Breast epithelium (tissue), 4 donors: ENCODE measurements around the gene ATP6V0B. TPM values are rescaled to one million over a fixed set of nuclear protein-coding genes. Genes with fewer than 3 reads are reported as not detected.

Experiments used
- DNase-seq, 2 donors: peaks; one replicate each; pipeline ENCODE4 v3.0.0-alpha.2; 2019; ENCODE audit warnings: low spot score in 2 of 2
- H3K27ac ChIP-seq, 2 donors: fragments of 200-600 bp; sonication (generic) in 1 of 2; one replicate each; pipeline ENCODE4 v1.5.1; 2016 to 2019; ENCODE audit warnings: mild to moderate bottlenecking in 1 of 2
- H3K27me3 ChIP-seq, 2 donors: fragments of 200-600 bp; sonication (generic) in 1 of 2; one replicate each; pipeline versions ENCODE4 v1.5.1 to v1.6.0; 2017 to 2019; ENCODE audit warnings: control low read depth in 1 of 2, mild to moderate bottlenecking in 1 of 2
- H3K36me3 ChIP-seq: fragments of 200-600 bp; one replicate; pipeline ENCODE4 v1.5.1; 2019
- H3K4me1 ChIP-seq, 2 donors: fragments of 200-600 bp; sonication (generic); one replicate each; pipeline ENCODE4 v1.5.1; 2016 to 2019; ENCODE audit warnings: control low read depth in 1 of 2
- H3K4me3 ChIP-seq, 3 donors: fragments of 200-600 bp; sonication (generic); 1 replicate in 2 of 3; 2 replicates in 1 of 3; pipeline ENCODE4 v1.5.1; 2016 to 2019; ENCODE audit warnings: mild to moderate bottlenecking in 3 of 3, moderate library complexity in 2 of 3
- H3K9me3 ChIP-seq, 2 donors: fragments of 200-600 bp; sonication (generic) in 1 of 2; one replicate each; pipeline ENCODE4 v1.5.1; 2016 to 2019; ENCODE audit warnings: control low read depth in 1 of 2
- POLR2A ChIP-seq: fragments of 450-650 bp; IDR thresholded peaks from one replicate; pipeline ENCODE4 v1.6.1; 2016; ENCODE audit warnings: antibody characterized with exemption, mild to moderate bottlenecking, moderate library complexity
- POLR2AphosphoS5 ChIP-seq, 3 donors: sonication (generic); formaldehyde crosslinking; IDR thresholded peaks; one replicate each; pipeline ENCODE4 v1.6.1; 2017; ENCODE audit warnings: antibody characterized with exemption in 3 of 3
- intact Hi-C: fragments of 100-400 bp; cut with DNase I; formaldehyde crosslinking; loops from one replicate; pipeline ENCODE4 v1.15.1; 2023; ENCODE audit warnings: low total_unique reads
- total RNA-seq, 3 donors: library from RNA; depleted of rRNA; stranded (reverse); fragments of >200 nt; gene quantifications; one replicate each; pipeline ENCODE4 v1.1.0, GENCODE V29; 2016
- TF ChIP-seq, protein P1 (sequence below), 3 donors: fragments of 450-650 bp; IDR thresholded peaks; one replicate each; pipeline ENCODE4 v1.5.1; 2016 to 2017; ENCODE audit warnings: antibody characterized with exemption in 3 of 3, mild to moderate bottlenecking in 3 of 3, moderate library complexity in 3 of 3

The ATP6V0B gene
- total RNA-seq, 3 donors from 2014 or later, result 131 to 156 (median 155) TPM

DNA sequence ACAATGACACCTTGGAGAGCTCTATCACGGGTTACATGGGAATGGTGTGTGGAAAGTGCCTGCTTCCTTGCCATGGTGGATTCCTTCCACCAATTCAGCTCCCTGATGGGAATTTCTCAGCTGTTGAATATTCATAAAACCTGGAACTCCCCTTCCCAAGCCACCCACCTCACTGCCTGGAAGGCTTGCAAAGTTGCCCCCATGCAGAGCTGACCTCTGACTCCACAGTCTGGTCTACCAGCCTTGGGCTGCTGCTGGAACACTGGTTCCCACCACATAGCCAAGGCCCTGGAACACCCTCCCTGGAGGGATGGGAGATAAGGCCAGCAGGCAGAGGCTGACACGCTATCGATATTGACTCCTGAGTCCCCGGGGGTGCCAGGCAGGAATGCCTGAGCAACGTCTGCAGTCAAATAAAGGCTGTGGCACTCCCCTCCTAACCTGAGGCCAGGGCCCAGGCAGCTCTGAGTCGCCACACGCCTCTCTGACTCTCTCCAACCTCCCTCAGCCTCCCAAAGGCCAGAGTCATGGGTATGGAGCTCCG lies 25.4 kb downstream of the ATP6V0B start:
- Histone ChIP-seq H3K27ac (no peak overlapping the region), H3K36me3 (no peaks in the 10 kb centered on the region), H3K4me3 (no peak overlapping the region), H3K4me1 (no peaks in the 10 kb centered on the region), H3K27me3 (no peaks in the 10 kb centered on the region), H3K9me3 (no peaks in the 10 kb centered on the region)
- intact Hi-C loops, result no loop called here
- TF ChIP-seq POLR2A (no peak), POLR2AphosphoS5 (IDR thresholded peaks at IDR 0.05) (no peak)
- TF ChIP-seq, protein P1, sequence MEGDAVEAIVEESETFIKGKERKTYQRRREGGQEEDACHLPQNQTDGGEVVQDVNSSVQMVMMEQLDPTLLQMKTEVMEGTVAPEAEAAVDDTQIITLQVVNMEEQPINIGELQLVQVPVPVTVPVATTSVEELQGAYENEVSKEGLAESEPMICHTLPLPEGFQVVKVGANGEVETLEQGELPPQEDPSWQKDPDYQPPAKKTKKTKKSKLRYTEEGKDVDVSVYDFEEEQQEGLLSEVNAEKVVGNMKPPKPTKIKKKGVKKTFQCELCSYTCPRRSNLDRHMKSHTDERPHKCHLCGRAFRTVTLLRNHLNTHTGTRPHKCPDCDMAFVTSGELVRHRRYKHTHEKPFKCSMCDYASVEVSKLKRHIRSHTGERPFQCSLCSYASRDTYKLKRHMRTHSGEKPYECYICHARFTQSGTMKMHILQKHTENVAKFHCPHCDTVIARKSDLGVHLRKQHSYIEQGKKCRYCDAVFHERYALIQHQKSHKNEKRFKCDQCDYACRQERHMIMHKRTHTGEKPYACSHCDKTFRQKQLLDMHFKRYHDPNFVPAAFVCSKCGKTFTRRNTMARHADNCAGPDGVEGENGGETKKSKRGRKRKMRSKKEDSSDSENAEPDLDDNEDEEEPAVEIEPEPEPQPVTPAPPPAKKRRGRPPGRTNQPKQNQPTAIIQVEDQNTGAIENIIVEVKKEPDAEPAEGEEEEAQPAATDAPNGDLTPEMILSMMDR (IDR thresholded peaks at IDR 0.05), result no peak
- DNase-seq, result no peak

DNA sequence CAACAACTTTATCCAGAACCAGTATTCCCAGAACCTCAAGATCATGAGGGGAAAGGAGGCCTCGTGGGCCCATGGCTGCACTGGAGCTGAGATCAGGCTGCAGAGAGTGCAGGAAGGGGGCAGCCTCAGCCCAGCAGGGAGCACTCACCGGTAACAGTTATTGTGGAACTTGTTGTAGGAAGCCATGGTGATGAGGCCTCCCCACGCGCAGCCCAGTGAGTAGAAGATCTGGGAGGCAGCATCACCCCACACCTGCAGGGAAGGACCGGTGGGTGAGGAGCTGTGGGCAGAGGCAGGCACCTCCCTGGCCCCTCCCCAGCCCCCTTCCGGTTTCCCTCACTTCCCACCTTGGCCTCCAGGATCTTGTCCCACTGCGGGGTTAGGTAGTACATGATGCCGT lies 27.4 kb downstream of the ATP6V0B start:
- Histone ChIP-seq H3K27ac (no peak overlapping the region), H3K4me3 (no peak overlapping the region), H3K9me3 (no peaks in the 10 kb centered on the region), H3K36me3 (no peaks in the 10 kb centered on the region), H3K4me1 (no peaks in the 10 kb centered on the region), H3K27me3 (no peaks in the 10 kb centered on the region)
- DNase-seq, result no peak
- TF ChIP-seq POLR2A (no peak), POLR2AphosphoS5 (IDR thresholded peaks at IDR 0.05) (no peak)
- TF ChIP-seq, protein P1 (IDR thresholded peaks at IDR 0.05), result no peak
- intact Hi-C loops, result no loop called here

DNA sequence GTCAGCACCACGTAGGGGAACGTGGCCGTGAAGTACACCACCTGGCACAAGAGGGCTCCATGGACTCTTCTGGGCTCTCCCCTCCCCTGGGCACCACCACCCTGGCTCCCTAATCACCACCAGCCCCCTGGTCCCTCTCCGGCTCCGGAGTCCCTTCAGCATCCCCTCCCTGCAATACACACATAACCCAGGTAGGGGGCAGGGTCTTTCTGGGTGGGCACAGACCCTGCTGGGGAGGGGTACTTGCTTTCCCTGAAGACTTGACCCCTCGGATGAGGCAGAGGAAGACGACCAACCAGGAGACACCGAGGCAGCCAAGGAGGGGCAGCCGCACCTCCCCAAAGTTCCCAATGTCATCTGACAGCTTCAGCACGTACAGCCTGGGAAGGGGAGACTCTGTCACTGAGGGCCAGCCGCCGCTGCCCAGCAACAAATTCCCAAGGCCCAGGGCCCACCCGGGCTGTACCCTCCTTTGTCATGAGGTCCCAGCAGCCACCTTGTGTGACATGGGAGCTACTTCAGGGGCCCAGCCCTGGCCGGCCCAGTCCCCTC lies 27.9 kb downstream of the ATP6V0B start:
- H3K27ac ChIP-seq, result no peak overlapping the region
- H3K27me3 ChIP-seq, result no peaks in the 10 kb centered on the region
- no peaks in the 10 kb centered on the region for H3K36me3 ChIP-seq
- intact Hi-C loops, result no loop called here
- no peaks in the 10 kb centered on the region for H3K4me1 ChIP-seq
- no peak for TF ChIP-seq POLR2A
- TF ChIP-seq POLR2AphosphoS5 (IDR thresholded peaks at IDR 0.05), result no peak
- TF ChIP-seq, protein P1 (IDR thresholded peaks at IDR 0.05), result no peak
- H3K9me3 ChIP-seq, result no peaks in the 10 kb centered on the region
- no peak for DNase-seq
- no peak overlapping the region for H3K4me3 ChIP-seq

DNA sequence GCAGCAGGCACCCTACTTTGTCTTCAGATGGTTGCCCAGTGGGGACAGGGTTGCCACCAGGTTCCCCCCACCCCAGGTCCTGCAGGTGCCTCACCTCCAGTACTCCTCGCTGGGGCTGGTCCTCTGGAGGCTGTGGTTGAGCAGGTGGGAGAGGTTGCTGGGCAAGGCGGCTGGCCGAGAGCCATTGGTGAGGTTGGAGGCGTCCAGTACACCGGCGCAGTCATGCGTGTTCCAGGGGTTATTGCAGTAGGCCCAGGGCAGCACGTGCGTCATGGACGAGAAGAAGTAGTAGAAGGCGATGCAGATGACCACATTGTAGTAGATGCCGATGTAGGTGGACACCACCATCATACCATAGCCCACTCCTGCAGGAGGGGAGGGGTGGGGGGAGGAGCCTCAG lies 33.5 kb downstream of the ATP6V0B start:
- no peak overlapping the region for H3K27ac ChIP-seq
- intact Hi-C loops, result no loop called here
- no peak for DNase-seq
- H3K4me1 ChIP-seq, result no peaks in the 10 kb centered on the region
- H3K9me3 ChIP-seq, result no peaks in the 10 kb centered on the region
- H3K4me3 ChIP-seq, result no peak overlapping the region
- H3K27me3 ChIP-seq, result no peaks in the 10 kb centered on the region
- H3K36me3 ChIP-seq, result no peaks in the 10 kb centered on the region
- no peak for TF ChIP-seq POLR2AphosphoS5 (IDR thresholded peaks at IDR 0.05)
- no peak for TF ChIP-seq POLR2A
- TF ChIP-seq, protein P1 (IDR thresholded peaks at IDR 0.05), result no peak

DNA sequence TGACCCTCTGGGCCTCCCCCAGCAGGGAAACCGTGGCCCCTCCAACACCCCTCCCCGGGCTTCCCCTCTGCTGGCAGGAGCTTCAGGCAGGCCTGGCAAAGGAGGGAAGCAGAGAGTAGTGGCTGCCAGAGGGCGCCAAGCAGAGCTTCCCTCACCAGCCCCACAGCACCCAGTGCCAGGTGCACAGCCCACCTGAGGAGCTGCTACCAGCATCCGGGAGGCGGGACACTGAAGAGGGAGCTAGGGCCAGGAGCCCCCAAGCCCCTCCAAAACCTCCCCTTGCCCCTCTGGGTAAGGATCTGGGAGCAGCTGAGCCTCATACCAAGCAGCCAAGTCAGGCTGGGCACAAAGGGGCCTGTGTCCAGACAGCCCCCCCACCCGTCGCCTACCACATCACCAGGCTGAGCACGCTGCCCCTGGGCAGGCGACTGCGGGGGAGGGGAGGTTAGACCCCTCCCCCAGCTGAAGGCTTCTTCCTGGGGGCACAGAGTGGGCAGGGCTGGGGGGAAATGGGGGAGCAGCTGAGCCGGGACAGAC lies 36.2 kb downstream of the ATP6V0B start:
- intact Hi-C loops, result loop anchor here (2.0 kb wide), 1 partner anchor 28 kb away; no protein-coding TSS in a partner anchor
- Histone ChIP-seq H3K4me3 (no peak overlapping the region), H3K27me3 (no peaks in the 10 kb centered on the region), H3K4me1 (no peaks in the 10 kb centered on the region), H3K9me3 (no peaks in the 10 kb centered on the region), H3K36me3 (no peaks in the 10 kb centered on the region), H3K27ac (no peak overlapping the region)
- no peak for TF ChIP-seq POLR2AphosphoS5 (IDR thresholded peaks at IDR 0.05)
- TF ChIP-seq POLR2A, result no peak
- TF ChIP-seq, protein P1 (IDR thresholded peaks at IDR 0.05), result no peak
- no peak for DNase-seq
